Neural cell (in vitro differentiated cells): ENCODE results near the gene AHNAK2. TPM values are rescaled to one million over a fixed set of nuclear protein-coding genes. Genes with fewer than 3 reads are reported as not detected.

Source experiments
- H2AFZ ChIP-seq: fragments of 200-600, 300-800 bp; sonication (generic), shearing (Covaris generic); 2 replicates; pipeline ENCODE4 v1.6.0; 2014; ENCODE audit warnings: low read depth, mild to moderate bottlenecking, antibody characterized with exemption, low read length, moderate library complexity
- H3F3A ChIP-seq: fragments of 200-600 bp; shearing (Covaris generic); 2 replicates; pipeline ENCODE4 v1.6.1; 2016; ENCODE audit warnings: mild to moderate bottlenecking, moderate library complexity, mixed read lengths, antibody characterized with exemption, low read length; ENCODE audit not compliant: insufficient read depth, poor library complexity, severe bottlenecking
- H3K27ac ChIP-seq: fragments of 200-600, 300-800 bp; sonication (generic), shearing (Covaris generic); 2 replicates; pipeline ENCODE4 v1.5.1; 2014; ENCODE audit warnings: mild to moderate bottlenecking, low read length, moderate library complexity
- H3K27me3 ChIP-seq: fragments of 300-800, 200-600 bp; sonication (generic), shearing (Covaris generic); 2 replicates; pipeline ENCODE4 v1.6.0; 2014; ENCODE audit warnings: mild to moderate bottlenecking, low read depth, low read length, moderate library complexity; ENCODE audit not compliant: insufficient read depth
- H3K36me3 ChIP-seq: fragments of 300-800, 200-600 bp; sonication (generic), shearing (Covaris generic); 2 replicates; pipeline ENCODE4 v1.5.1; 2014; ENCODE audit warnings: mild to moderate bottlenecking, antibody characterized with exemption, low read length, moderate library complexity; ENCODE audit not compliant: insufficient read depth
- H3K4me2 ChIP-seq: fragments of 300-800, 200-600 bp; sonication (generic), shearing (Covaris generic); 2 replicates; pipeline ENCODE4 v1.6.0; 2014; ENCODE audit warnings: mild to moderate bottlenecking, low read length
- H3K4me3 ChIP-seq: fragments of 300-800, 200-600 bp; sonication (generic), shearing (Covaris generic); 2 replicates; pipeline ENCODE4 v1.5.1; 2014; ENCODE audit warnings: mild to moderate bottlenecking, low read length, moderate library complexity
- H3K79me2 ChIP-seq: fragments of 200-600 bp; shearing (Covaris generic); replicated peaks from 2 replicates; pipeline ENCODE4 v1.6.0; 2014; ENCODE audit warnings: mild to moderate bottlenecking, low read length, moderate library complexity; ENCODE audit not compliant: insufficient read depth
- H3K9ac ChIP-seq: fragments of 300-800, 200-600 bp; sonication (generic), shearing (Covaris generic); 2 replicates; pipeline ENCODE4 v1.6.1; 2016; ENCODE audit warnings: mild to moderate bottlenecking, low read length, mixed read lengths
- H3K9me2 ChIP-seq: fragments of 200-600 bp; shearing (Covaris generic); 2 replicates; pipeline ENCODE4 v1.6.1; 2016; ENCODE audit warnings: mild to moderate bottlenecking, low read length, mixed read lengths; ENCODE audit not compliant: insufficient read depth
- H3K9me3 ChIP-seq: fragments of 200-600, 300-800 bp; sonication (generic), shearing (Covaris generic); 2 replicates; pipeline ENCODE4 v1.6.1; 2016; ENCODE audit warnings: mild to moderate bottlenecking, mixed run types, low read length, moderate library complexity, mixed read lengths
- H4K20me1 ChIP-seq: fragments of 200-600 bp; shearing (Covaris generic); 2 replicates; pipeline ENCODE4 v1.6.1; 2016; ENCODE audit warnings: mild to moderate bottlenecking, mixed run types; ENCODE audit not compliant: insufficient read depth
- CTCF ChIP-seq: fragments of 450-650 bp; IDR thresholded peaks from 2 replicates; pipeline ENCODE4 v1.5.1; 2014; ENCODE audit warnings: antibody characterized with exemption, mild to moderate bottlenecking, moderate library complexity; ENCODE audit not compliant: poor library complexity, severe bottlenecking
- EP300 ChIP-seq: fragments of 450-650 bp; conservative IDR thresholded peaks from 2 replicates; pipeline ENCODE4 v1.6.1; 2014; ENCODE audit warnings: antibody characterized with exemption, mild to moderate bottlenecking, moderate library complexity; ENCODE audit not compliant: poor library complexity, severe bottlenecking
- EZH2 ChIP-seq: fragments of 200-600, 300-800 bp; shearing (Covaris generic), sonication (generic); IDR thresholded peaks from 2 replicates; pipeline ENCODE4 v1.6.1; 2014; ENCODE audit warnings: antibody characterized with exemption, low read length, borderline replicate concordance, mild to moderate bottlenecking; ENCODE audit not compliant: insufficient read depth, poor library complexity, severe bottlenecking
- MXI1 ChIP-seq: fragments of 450-650 bp; conservative IDR thresholded peaks from 2 replicates; pipeline ENCODE4 v1.6.1; 2014; ENCODE audit warnings: antibody characterized with exemption, mild to moderate bottlenecking; ENCODE audit not compliant: poor library complexity, severe bottlenecking
- POLR2AphosphoS5 ChIP-seq: IDR thresholded peaks from 2 replicates; pipeline ENCODE4 v1.6.1; 2012
- RAD21 ChIP-seq: fragments of 450-650 bp; conservative IDR thresholded peaks from 2 replicates; pipeline ENCODE4 v1.6.1; 2014; ENCODE audit warnings: antibody characterized with exemption, mild to moderate bottlenecking, moderate library complexity
- REST ChIP-seq: IDR thresholded peaks from 2 replicates; pipeline ENCODE4 v1.6.1; 2012; ENCODE audit warnings: borderline replicate concordance
- SMC3 ChIP-seq: fragments of 450-650 bp; conservative IDR thresholded peaks from 2 replicates; pipeline ENCODE4 v1.6.1; 2014; ENCODE audit warnings: antibody characterized with exemption, mild to moderate bottlenecking, moderate library complexity; ENCODE audit not compliant: poor library complexity
- TAF1 ChIP-seq: IDR thresholded peaks from 2 replicates; pipeline ENCODE4 v1.6.1; 2012; ENCODE audit warnings: low read depth
- polyA plus RNA-seq: library from polyadenylated mRNA; depleted of rRNA; stranded (reverse); fragments of >200 nt; gene quantifications from 2 replicates; pipeline ENCODE4 v1.2.3, GENCODE V29; 2014

The AHNAK2 gene
- polyA plus RNA-seq, 1 donor from 2014 or later, result 1.4 TPM

- Histone ChIP-seq H2AFZ (no peak overlapping the region), H3K4me2 (no peak overlapping the region), H3K9me2 (no peaks in the 10 kb centered on the region), H3K9ac (no peak overlapping the region), H3K79me2 (peaks cover 14% of the 10 kb centered on the region), H4K20me1 (no peaks in the 10 kb centered on the region), H3K27ac (no peak overlapping the region), H3K36me3 (no peaks in the 10 kb centered on the region), H3F3A (peaks cover 6% of the 10 kb centered on the region), H3K9me3 (no peaks in the 10 kb centered on the region), H3K27me3 (no peaks in the 10 kb centered on the region), H3K4me3 (no peak overlapping the region)
- TF ChIP-seq RAD21 (no peak), CTCF (no peak), TAF1 (no peak), SMC3 (no peak), MXI1 (no peak), EZH2 (no peak), REST (no peak), EP300 (no peak), POLR2AphosphoS5 (no peak)
These were observed 45.0 kb upstream of the AHNAK2 start for GRCh38 chr14:105023144-105023543.

- TF ChIP-seq MXI1 (no peak), EZH2 (no peak), RAD21 (no peak), SMC3 (no peak), EP300 (no peak), TAF1 (no peak), POLR2AphosphoS5 (no peak)
- no peaks in the 10 kb centered on the region for H3K36me3 ChIP-seq
- H3K27ac ChIP-seq, result no peak overlapping the region
- H3K4me2 ChIP-seq, result no peak overlapping the region
- H3K27me3 ChIP-seq, result no peaks in the 10 kb centered on the region
- H3K4me3 ChIP-seq, result peak overlapping the region; percentile 91
- H3K79me2 ChIP-seq, result peaks cover 22% of the 10 kb centered on the region
- no peaks in the 10 kb centered on the region for H3K9me3 ChIP-seq
- no peak overlapping the region for H2AFZ ChIP-seq
- H3K9me2 ChIP-seq, result no peaks in the 10 kb centered on the region
- peaks cover 6% of the 10 kb centered on the region for H3F3A ChIP-seq
- no peaks in the 10 kb centered on the region for H4K20me1 ChIP-seq
- peak overlapping the region; percentile 65 for H3K9ac ChIP-seq
These were observed 44.1 kb upstream of the AHNAK2 start for GRCh38 chr14:105022276-105022670.
